Measurements from ENCODE around the gene TNFRSF4. TPM values are rescaled to one million over a fixed set of nuclear protein-coding genes. Genes with fewer than 3 reads are reported as not detected.

Gene TNFRSF4
- total and polyA plus RNA-seq, 2 donors (not counting 1 experiment from before 2014, with no cell fraction given) = 0.63 to 1.8 TPM

DNA sequence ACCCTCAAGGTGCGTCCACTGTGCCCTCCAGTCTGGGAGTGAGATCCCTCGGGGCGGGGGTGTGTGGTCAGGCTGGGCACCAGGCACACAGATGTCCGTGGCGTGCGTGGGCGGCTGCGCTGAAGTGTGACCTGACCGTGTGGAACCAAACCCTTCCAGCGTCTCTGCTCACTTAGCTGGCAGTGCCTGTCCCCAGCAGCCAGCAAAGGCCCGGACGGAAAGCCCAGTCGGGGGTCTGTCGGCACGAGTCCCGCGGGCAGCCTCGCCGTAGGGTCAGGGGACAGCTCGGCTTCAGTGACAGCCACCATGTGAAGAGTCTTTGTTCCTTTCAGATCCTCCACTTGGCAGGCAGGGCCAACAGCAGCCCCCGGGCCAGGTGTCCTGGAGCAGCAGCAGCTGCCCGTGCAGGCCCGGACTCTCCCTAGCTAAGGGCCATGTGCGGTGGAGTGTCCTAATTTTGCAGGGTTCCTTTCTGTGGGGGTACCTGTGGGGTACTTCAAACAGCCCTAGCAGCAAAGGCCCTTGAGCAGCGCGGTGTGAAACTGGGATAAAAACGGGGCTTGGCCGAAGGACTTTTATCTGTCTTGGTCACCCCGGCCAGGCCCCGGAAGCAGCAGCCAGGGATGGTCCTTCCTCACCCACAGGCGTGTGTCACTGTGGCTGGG lies 28.7 kb downstream of the TNFRSF4 start:
- H3K9me3 ChIP-seq (ENCODE audit: control extremely low read depth in 1 of 3, control insufficient read depth in 2 of 3, insufficient read depth in 1 of 3, low read length in 2 of 3) = peaks cover 0 to 3% (median 0%) of the 10 kb centered on the region in 3 donors
- intact Hi-C loops (cut with micrococcal nuclease) = no loop called here
- ATAC-seq (ENCODE audit: low read depth) (no peak), DNase-seq (no peak)
- no peak overlapping the region for H3K9ac ChIP-seq (ENCODE audit: low read length)
- no peak overlapping the region for H3K27ac ChIP-seq (ENCODE audit: low read length in 2 of 2)
- no peak overlapping the region for H2AFZ ChIP-seq (ENCODE audit: insufficient read depth, low read depth, low read length, poor library complexity, severe bottlenecking)
- CTCF ChIA-PET = no interaction called here
- H3K36me3 ChIP-seq (replicated peaks in 1 of 2; ENCODE audit: control extremely low read depth in 1 of 2, control insufficient read depth in 1 of 2, extremely low read depth in 1 of 2, insufficient read depth in 2 of 2, low read length in 1 of 2) = no peaks in the 10 kb centered on the region
- H3K4me1 ChIP-seq (ENCODE audit: control insufficient read depth in 2 of 2, insufficient read depth in 2 of 2, low read length in 2 of 2) = peaks cover 0 to 6% of the 10 kb centered on the region in 2 donors
- POLR2A ChIA-PET = no interaction called here
- WGBS (ENCODE audit: insufficient coverage) = 81% methylated on average over 29 of the region's 31 CpGs
- TF ChIP-seq CTCF (IDR thresholded peaks at IDR 0.05) = no peak
- TF ChIP-seq EZH2 (IDR thresholded peaks at IDR 0.05; ENCODE audit: borderline replicate concordance, insufficient read depth, low read depth, low read length, poor library complexity, severe bottlenecking) = no peak
- H3K4me3 ChIP-seq (ENCODE audit: control extremely low read depth in 1 of 5, extremely low read depth in 1 of 5, insufficient read depth in 1 of 5, low read depth in 2 of 5, low read length in 4 of 5) = no peak overlapping the region
- no peaks in the 10 kb centered on the region for H3K79me2 ChIP-seq (ENCODE audit: control insufficient read depth, insufficient read depth, low read length)
- H3K4me3 Mint-ChIP-seq = no peak overlapping the region
- H3K4me1 Mint-ChIP-seq = peaks cover 17% of the 10 kb centered on the region
- no peak overlapping the region for H3K4me2 ChIP-seq (replicated peaks; ENCODE audit: low read depth, low read length, poor library complexity, severe bottlenecking)
- H3K27me3 Mint-ChIP-seq = peaks cover 14% of the 10 kb centered on the region
- H3K9me3 Mint-ChIP-seq (ENCODE audit: insufficient read depth) = no peaks in the 10 kb centered on the region
- peaks cover 0 to 19% (median 8%) of the 10 kb centered on the region in 4 experiments for H3K27me3 ChIP-seq (replicated peaks in 1 of 4; ENCODE audit: control extremely low read depth in 1 of 4, control insufficient read depth in 3 of 4, insufficient read depth in 4 of 4, low read length in 3 of 4)
- no peak overlapping the region for H3K27ac Mint-ChIP-seq
- H4K20me1 ChIP-seq (ENCODE audit: control insufficient read depth, insufficient read depth, low read length, poor library complexity, severe bottlenecking) = no peaks in the 10 kb centered on the region
